Urinary bladder (tissue), 4 donors: Measurements from ENCODE around the gene DNAH8. TPM values are rescaled to one million over a fixed set of nuclear protein-coding genes. Genes with fewer than 3 reads are reported as not detected.

Experiments used
- DNase-seq: peaks from one replicate; pipeline ENCODE4 v3.0.0-alpha.2; 2015; ENCODE audit errors: extremely low spot score
- H3K27ac ChIP-seq: one replicate; pipeline ENCODE4 v1.5.1; 2013; ENCODE audit warnings: low read depth, mild to moderate bottlenecking, moderate library complexity
- H3K36me3 ChIP-seq: one replicate; pipeline ENCODE4 v1.6.1; 2013; ENCODE audit warnings: mild to moderate bottlenecking, moderate library complexity; ENCODE audit not compliant: insufficient read depth
- H3K4me1 ChIP-seq: one replicate; pipeline ENCODE4 v1.6.1; 2013; ENCODE audit warnings: mild to moderate bottlenecking, moderate library complexity; ENCODE audit not compliant: insufficient read depth
- H3K4me3 ChIP-seq: one replicate; pipeline ENCODE4 v1.5.1; 2013; ENCODE audit warnings: low read depth, low read length
- WGBS: extraction: QIAGEN DNeasy Blood & Tissue Kit; methylation state at CpG from one replicate; pipeline ENCODE4 v1.1.7; 2013; 5-methylcytosine and 5-hydroxymethylcytosine counted together
- polyA plus RNA-seq: library from polyadenylated mRNA; stranded (reverse); fragments of 200-250 nt; gene quantifications from one replicate; pipeline ENCODE4 v1.2.3, GENCODE V29; 2013
- total RNA-seq: library from RNA; depleted of rRNA; stranded (reverse); fragments of >200 nt; gene quantifications from one replicate; pipeline ENCODE4 v1.2.3, GENCODE V29; 2014
- donor health status: healthy with polysubstance abuse.
- donor health status: healthy.

Gene DNAH8
- total and polyA plus RNA-seq, 2 donors = 0.01 to 1.5 TPM

DNA sequence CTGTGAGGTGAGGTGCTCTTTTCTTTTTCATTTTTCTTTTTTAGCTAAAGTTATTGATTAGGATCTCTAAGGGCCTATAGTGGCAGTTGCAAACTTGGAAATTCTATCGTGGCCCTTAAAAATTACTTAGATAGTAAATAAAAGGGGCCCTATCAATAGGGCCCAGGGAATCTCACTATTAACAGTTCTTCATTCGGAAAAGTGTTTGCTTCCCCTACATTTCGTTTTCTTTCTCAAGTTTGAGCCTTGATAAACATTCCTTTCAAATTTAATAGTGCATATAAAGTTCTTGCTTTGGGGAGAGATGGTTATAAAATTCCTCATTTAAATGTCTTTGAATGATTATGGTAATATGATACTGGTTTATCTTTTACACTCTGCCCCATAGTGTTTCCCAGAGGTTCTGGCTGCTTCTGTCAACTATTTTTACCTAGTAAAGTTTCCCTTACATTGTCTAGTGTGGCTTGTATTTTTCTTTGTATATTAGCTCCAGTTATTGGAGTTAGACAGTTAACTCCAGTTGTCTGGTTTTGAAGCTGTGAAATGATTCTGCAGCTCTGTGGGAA, 263.1 kb downstream of the DNAH8 start:
- Histone ChIP-seq H3K36me3 (no peaks in the 10 kb centered on the region), H3K4me3 (no peak overlapping the region), H3K27ac (no peak overlapping the region), H3K4me1 (no peaks in the 10 kb centered on the region)
- no peak for DNase-seq
- 67% methylated on average over 3 of the region's 3 CpGs for WGBS

DNA sequence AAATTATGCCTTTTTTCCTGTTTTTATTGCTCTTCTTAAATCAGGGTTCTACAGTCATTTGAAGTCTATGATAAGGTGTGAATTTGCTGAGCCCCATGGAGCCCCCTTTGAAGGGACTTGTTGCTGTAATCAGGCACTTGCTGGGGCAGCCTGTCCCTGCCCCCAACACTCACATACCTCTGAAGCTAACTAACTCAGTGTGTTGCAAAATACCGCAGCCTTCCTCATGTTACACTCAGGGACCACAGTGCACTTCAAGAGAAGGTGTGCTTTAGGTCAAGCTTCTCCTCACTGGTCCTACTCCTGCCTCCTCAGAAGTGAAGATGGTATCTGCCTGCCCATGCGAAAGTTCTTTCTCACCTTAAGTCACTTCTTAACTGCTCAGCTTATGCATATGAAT, 267.4 kb downstream of the DNAH8 start:
- Histone ChIP-seq H3K4me3 (no peak overlapping the region), H3K4me1 (no peaks in the 10 kb centered on the region), H3K27ac (no peak overlapping the region), H3K36me3 (no peaks in the 10 kb centered on the region)
- DNase-seq = no peak
- WGBS = 58% methylated on average over 2 of the region's 2 CpGs

DNA sequence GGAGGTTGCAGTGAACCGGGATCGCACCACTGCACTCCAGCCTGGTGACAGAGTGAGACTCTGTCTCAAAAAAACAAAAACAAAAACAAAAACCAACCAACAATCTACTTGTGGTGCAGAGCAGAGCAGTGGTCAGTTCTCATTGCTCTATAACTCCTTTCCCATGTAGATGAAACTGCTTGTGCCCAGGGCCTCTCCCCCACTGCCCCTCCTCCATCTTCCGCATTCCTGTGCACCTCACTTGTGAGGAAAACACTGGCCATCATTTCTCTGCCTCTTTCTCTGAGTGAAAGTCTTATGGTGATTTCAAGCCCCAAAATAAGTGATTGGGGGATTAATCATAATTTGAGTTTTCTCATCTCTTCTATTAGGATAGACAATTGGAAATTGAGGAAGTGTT, 269.6 kb downstream of the DNAH8 start:
- H3K27ac ChIP-seq = no peak overlapping the region
- 85% methylated on average over 3 of the region's 3 CpGs for WGBS
- no peaks in the 10 kb centered on the region for H3K36me3 ChIP-seq
- DNase-seq = no peak
- H3K4me1 ChIP-seq = no peaks in the 10 kb centered on the region
- H3K4me3 ChIP-seq = no peak overlapping the region

DNA sequence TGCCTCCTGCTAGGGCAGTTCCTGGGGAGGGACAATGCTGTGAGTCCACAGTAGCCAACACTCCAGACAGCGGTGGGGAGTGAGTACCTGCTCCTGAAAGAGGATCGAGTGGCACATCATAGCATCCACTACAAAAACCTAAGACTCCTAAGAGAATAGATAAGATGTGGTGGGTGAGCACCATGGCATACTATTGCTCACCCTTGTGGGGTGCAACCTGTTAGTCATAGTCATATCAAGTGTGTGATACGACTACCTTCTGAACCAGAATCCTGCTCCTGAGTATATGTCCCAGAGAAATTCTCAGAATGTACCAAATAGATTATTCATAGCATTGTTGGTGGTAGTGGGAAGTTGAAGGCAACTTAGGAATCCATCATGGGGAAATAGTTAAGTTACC, 270.7 kb downstream of the DNAH8 start:
- 85% methylated on average over 3 of the region's 3 CpGs for WGBS
- no peak overlapping the region for H3K27ac ChIP-seq

DNA sequence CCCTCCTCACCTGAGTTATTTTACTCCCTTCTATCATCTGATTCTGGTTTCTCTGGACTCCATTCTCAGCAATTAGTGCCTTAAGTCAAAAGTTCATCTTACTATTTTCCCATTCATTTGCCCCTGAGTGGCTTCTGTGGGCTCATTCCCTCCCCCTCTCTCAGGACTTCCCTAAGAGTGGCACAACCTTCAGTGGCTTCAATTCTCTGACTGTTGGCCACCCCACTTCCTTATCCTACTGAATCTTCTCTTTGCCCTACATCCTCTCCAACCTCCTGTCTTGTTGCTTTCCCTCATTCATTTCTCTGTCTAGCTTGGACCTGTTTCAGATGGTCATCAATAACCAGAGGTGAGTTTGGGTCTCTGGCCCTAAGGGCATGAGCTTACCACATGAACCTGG, 272.4 kb downstream of the DNAH8 start:
- H3K27ac ChIP-seq = no peak overlapping the region
- H3K36me3 ChIP-seq = no peaks in the 10 kb centered on the region
- H3K4me3 ChIP-seq = no peak overlapping the region
- no peaks in the 10 kb centered on the region for H3K4me1 ChIP-seq
- no peak for DNase-seq

More for the DNA sequence above, 270.7 kb downstream of the DNAH8 start:
- no peak for DNase-seq
- Histone ChIP-seq H3K4me3 (no peak overlapping the region), H3K36me3 (no peaks in the 10 kb centered on the region), H3K4me1 (no peaks in the 10 kb centered on the region)

DNA sequence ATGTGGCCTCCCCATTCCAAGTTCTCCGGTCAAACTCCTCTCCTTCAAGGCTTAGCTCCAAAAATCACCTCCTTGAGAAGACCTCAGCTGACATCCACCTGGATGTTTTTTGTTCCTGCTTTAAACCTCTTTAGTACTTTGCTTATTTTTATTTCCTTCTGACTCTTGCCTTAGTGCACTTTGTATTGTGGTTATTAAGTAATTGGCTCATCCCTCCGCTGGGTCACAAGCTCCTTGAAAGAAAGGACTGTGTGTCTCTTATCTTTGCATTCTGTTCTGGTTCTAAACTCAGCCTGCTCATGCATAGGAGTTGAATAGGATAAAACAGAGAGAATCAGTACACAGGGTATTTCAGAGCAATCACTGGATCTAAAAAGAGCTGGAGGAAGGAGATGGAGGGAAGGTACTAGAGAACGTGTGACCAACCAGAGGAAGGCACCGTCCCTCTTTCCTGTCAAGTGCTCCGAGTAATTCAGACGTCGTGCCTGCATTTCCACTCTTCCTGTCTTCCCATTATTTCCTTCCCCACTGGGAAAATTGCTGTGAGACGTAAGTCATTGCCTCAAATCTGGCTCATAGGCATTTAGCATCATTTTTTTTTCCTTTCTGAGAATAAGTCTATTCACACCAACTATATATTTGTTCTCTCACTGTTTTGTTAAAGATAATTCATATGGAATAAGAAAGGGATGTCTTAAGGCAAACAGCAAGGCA, 273.8 kb downstream of the DNAH8 start:
- H3K27ac ChIP-seq = no peak overlapping the region
- DNase-seq = no peak
- H3K4me3 ChIP-seq = no peak overlapping the region
- 61% methylated on average over 8 of the region's 8 CpGs for WGBS
- H3K36me3 ChIP-seq = no peaks in the 10 kb centered on the region
- H3K4me1 ChIP-seq = no peaks in the 10 kb centered on the region

DNA sequence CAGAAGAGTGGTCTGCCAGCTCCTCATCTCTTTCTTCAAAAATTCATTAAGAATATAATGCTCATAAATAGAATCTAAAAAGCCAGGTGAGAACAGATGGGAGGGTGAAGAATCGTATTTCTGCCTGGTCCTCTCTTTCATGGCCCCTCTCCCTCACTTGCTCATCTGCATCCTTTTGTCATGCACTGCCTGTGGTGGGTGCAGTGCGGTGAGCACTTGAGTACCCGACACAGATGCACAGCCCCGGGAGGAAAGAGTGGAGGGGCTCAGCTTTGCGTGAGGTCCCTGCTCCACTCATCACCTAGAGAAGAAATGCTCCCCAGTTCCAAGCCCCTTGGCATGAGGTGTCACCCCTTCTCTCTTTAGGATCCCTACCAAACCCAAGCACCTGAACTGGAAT, 275.4 kb downstream of the DNAH8 start:
- no peak overlapping the region for H3K4me3 ChIP-seq
- no peak for DNase-seq
- H3K36me3 ChIP-seq = no peaks in the 10 kb centered on the region
- no peak overlapping the region for H3K27ac ChIP-seq
- 36% methylated on average over 5 of the region's 5 CpGs for WGBS
- H3K4me1 ChIP-seq = no peaks in the 10 kb centered on the region

DNA sequence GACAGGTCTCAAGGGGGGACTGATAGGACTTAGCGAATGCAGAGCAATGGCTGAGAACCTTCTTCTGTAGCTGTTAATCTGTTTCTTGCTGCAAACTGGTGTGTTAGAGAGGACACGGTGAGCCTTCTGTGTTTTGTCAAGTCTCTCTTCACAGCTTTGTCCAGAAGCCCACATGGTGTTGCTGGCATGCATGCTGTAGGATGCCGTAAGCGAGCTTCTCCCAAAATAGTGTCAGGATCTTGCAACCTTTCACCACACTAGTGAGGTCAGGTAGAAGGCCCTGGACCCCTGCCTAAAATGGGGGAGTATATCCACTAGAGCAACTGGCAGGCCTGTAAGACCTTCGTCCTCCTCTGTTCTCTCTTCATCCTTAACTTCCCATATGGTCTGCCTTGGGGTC, 281.6 kb downstream of the DNAH8 start:
- Histone ChIP-seq H3K36me3 (no peaks in the 10 kb centered on the region), H3K4me3 (no peak overlapping the region), H3K4me1 (no peaks in the 10 kb centered on the region), H3K27ac (no peak overlapping the region)
- DNase-seq = no peak
- WGBS = 57% methylated on average over 5 of the region's 5 CpGs

DNA sequence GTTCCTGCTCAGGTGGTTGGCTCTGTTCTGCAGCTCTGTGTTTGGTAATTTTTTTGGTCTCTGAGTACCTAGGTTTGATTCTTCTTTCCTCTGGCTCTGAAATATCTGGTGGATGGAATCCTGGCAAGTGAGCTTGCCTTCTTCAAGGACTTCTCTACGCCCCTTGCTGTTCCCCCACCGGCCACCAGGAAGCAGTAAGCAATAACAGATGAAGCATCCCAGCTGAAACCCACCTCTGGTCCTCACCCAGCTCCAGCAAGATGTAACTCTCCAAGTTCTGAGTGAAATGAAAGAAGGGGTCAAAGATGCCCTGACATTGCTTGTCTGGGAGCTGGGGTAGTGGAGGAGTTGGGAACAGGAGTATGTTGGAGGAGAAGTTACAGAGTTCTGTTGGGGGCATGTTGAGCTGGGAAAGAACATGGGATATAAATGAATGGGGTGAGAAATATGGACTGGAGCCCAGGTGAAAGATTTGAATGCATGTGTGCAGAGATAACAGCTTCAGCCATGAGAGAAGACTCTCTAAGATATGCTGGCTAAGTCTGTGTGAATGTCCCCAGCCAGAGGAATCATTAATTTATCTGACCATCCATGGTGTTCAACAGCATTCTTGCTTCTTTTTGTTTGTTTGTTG, 282.1 kb downstream of the DNAH8 start:
- DNase-seq = no peak
- Histone ChIP-seq H3K4me3 (no peak overlapping the region), H3K4me1 (no peaks in the 10 kb centered on the region), H3K36me3 (no peaks in the 10 kb centered on the region), H3K27ac (no peak overlapping the region)
- 8% methylated on average over 2 of the region's 2 CpGs for WGBS

DNA sequence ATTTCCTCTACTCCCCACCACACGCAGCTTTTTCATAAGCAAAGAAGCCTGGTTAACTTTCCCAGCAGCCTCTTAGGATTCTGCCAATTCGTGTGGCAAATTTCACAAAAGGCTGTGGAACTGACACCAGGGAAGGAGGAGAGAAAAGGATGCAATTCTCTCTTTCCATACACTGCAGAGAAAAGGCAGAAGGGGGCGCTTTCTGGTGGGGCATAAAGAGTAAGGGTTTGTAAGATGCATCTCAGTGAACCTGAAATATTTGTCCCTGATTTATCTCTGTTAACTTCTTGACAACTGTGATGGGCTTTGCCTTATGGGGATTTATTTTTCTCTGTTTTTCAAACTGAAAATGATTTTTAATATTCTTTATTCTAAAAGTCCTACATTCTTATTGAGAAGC, 288.0 kb downstream of the DNAH8 start:
- Histone ChIP-seq H3K4me1 (no peaks in the 10 kb centered on the region), H3K4me3 (no peak overlapping the region), H3K36me3 (no peaks in the 10 kb centered on the region), H3K27ac (no peak overlapping the region)
- 13% methylated on average over 3 of the region's 3 CpGs for WGBS
- no peak for DNase-seq

DNA sequence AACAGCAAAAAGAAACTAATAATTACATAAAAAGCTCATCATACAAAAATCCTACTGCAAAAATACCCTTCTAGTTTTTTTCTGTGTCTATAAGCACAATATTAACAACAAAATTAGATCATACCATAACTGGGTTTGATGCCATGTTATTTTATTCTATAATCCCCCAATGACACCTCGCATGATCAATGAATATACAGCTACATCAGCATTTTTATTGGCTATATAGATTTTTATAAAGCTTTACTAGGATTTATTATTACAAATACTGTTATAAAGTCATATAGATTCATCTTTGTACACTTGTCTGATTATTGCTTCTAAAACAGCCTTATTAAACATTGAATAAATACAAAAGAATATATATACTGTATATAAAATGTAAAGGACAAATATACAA, 288.4 kb downstream of the DNAH8 start:
- DNase-seq = no peak
- no peak overlapping the region for H3K4me3 ChIP-seq
- H3K4me1 ChIP-seq = no peaks in the 10 kb centered on the region
- H3K27ac ChIP-seq = no peak overlapping the region
- 85% methylated on average over 1 of the region's 1 CpG for WGBS
- no peaks in the 10 kb centered on the region for H3K36me3 ChIP-seq

DNA sequence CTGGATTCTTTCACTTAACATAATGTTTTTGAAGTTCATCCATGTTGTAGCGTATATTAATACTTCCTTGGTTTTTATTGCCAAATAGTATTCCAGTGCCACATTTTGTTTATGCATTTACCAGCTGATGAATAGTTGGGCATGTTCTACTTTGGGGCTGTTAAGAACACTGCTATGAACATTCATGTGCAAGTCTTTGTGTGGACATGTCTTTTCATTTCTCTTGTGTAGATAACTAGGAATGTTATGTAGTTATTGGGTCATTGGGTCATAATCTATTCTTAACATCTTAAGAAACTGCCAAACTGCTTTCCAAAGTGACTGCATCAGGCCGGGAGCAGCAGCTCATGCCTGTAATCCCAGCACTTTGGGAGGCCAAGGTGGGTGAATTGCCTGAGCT, 289.7 kb downstream of the DNAH8 start:
- 36% methylated on average over 2 of the region's 2 CpGs for WGBS
- no peak overlapping the region for H3K27ac ChIP-seq
- DNase-seq = no peak

DNA sequence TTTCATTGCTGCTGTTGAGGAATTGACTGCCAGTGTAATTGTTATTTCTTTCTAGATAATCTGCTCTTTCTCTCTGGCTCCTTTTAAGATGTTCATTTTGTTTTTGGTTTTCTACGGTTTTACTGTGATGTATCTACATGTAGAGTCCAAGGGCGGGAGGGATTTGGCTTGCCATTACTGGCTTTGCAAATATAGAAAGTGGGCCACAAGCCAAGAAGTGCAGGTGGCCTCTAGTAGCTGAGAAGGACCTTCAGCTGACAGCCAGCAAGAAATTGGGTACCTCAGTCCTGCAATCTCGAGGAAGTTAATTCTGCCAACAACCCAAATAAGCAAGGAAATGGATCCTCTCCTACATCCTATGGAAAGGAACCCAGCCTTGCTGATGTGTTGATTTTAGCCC, 290.7 kb downstream of the DNAH8 start:
- Histone ChIP-seq H3K27ac (no peak overlapping the region), H3K4me1 (no peaks in the 10 kb centered on the region), H3K36me3 (no peaks in the 10 kb centered on the region), H3K4me3 (no peak overlapping the region)
- no peak for DNase-seq
- WGBS = 67% methylated on average over 3 of the region's 3 CpGs

More for the DNA sequence above, 289.7 kb downstream of the DNAH8 start:
- H3K4me3 ChIP-seq = no peak overlapping the region
- H3K4me1 ChIP-seq = no peaks in the 10 kb centered on the region
- no peaks in the 10 kb centered on the region for H3K36me3 ChIP-seq

DNA sequence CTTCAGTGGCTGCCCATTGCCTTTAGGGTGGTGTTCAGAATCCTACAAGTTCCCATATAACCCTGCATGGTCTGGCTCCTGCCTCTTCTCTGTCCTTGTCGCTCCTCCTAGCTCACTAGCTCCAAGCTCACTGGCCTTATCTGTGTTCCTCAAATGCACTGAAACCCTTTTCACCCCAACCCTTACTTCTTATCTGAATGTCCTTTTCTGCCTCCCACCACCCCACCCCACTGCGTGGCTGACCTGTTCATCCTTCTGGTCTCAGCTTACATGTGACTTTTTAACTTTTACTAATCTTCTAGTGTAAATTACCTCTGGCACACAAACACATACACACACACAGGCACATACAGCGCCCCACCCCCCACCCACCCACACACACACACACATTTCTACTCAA, 292.5 kb downstream of the DNAH8 start:
- DNase-seq = no peak
- 75% methylated on average over 3 of the region's 3 CpGs for WGBS
- H3K27ac ChIP-seq = no peak overlapping the region
- H3K36me3 ChIP-seq = no peaks in the 10 kb centered on the region
- no peak overlapping the region for H3K4me3 ChIP-seq
- no peaks in the 10 kb centered on the region for H3K4me1 ChIP-seq
